HG03108 (cell line): ENCODE data around the gene ADGRL3.
"Not testable (repeated sequence)": the region's sequence is repeated elsewhere in the genome, so short reads cannot be mapped to it uniquely, and the experiment has no call there.

Source experiments
- ATAC-seq: cut with Tn5 transposase; IDR thresholded peaks from one replicate; pipeline ENCODE4 v1.9.1; 2021; ENCODE audit warnings: moderate library complexity; ENCODE audit not compliant: unreplicated experiment

ADGRL3 gene

DNA sequence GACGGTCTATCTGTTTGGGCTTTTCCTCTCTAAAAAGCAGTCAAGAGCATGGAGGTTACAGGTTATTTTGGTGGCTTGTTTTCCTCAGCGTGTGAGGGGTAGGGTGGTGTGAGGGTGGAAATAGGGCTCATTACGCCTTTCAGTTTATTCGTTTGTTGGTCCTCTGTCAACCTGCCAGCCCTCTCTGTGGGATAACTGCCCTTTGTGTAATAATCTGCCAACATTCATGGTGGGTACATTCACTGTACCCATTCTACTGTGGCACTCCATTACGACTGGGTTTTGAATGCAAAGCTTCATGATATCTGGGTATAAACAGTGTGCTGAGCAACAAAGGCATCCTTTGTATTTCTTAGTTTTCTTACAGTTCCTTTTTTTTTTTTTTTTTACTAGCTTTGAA lies 136.4 kb downstream of the ADGRL3 start:
- ATAC-seq = no peak

DNA sequence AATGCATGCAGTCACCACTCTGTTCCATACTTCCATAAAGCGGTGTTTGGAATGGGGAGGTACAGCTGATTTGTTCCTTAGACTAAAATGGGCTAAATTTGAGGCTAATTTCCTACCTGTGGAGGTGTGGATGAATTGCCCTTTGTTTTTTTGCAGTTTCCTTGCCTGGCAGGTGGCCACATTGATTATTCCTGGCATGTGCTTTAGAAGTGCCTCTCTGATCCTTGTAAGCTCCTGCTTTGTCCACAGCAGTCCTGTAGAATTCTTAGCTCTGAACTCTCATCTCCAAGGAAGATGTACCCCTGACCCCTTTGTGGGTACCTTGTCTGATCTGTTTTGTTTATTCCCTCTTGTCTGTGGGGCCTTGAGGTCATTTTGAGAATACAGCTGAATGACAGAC lies 136.8 kb downstream of the ADGRL3 start:
- no peak for ATAC-seq

DNA sequence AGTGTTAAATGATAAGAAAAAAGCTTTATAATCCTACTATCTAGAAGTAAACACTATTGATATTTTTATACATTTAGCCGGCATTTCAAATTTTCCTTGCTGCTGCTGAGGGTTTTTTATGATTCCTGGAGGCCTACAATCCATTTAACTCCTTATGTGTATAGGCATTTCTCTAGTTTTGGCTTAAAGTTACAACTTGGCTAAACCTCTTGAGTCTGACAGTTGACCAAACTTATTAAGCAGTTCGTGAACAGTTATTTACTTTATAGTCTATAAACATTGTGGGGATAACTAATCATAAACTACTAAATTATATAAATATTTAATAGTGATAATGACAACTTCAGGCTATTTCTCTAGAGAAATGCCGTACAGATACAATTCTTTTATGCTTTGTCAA lies 141.9 kb downstream of the ADGRL3 start:
- no peak for ATAC-seq

DNA sequence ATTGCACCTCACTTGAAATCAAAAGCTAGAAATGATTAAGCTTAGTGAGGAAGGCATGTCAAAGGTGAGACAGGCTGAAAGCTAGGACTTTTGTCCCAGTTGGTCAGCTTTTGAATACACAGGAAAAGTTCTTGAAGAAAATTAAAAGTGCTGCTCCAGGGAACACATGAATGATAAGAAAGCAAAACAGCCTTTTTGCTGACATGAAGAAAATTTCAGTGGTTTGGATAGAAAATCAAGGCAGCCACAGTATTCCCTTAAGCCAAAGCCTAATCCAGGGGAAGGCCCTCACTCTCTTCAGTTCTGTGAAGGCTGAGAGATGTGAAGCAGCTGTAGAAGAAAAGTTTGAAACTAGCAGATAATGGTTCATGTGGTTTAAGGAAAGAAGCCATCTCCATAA lies 150.8 kb downstream of the ADGRL3 start:
- no peak for ATAC-seq

DNA sequence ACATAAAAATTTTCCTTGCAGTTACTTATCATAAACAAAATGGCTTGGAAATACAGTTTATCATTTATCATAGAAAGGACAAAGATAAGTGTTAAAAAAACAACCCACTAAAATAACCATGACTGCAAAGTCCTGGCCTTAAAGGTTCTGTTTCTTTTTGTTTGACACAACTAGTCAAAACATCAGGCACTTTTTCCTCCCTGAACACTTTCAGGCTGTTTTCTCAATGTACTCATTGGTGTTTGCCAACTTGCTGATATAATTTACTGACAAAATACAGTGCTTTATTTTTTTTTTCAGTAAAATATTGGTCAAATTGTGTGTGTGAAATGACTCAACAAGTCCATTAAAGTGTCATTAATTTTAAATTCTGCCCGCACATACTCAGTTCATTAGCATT lies 156.6 kb downstream of the ADGRL3 start:
- ATAC-seq = no peak

DNA sequence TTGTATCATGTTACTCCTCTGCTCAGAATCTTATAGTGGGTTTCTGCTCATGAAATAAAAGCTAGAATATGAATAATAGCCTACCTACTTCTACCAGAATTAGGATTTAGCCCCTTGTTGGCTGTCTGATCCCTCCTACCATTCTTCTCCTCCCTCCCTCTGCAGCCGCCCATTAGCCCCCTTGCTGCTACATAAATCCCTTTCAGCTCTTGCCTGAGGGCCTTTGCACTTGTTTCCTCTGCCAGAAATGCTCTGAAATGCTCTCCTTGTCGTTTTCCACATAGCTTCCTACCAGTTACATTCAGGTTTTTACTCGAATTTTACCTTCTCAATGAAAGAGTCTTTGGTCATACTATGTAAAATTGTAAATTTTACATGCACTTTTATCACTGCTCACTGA lies 159.2 kb downstream of the ADGRL3 start:
- no peak for ATAC-seq

DNA sequence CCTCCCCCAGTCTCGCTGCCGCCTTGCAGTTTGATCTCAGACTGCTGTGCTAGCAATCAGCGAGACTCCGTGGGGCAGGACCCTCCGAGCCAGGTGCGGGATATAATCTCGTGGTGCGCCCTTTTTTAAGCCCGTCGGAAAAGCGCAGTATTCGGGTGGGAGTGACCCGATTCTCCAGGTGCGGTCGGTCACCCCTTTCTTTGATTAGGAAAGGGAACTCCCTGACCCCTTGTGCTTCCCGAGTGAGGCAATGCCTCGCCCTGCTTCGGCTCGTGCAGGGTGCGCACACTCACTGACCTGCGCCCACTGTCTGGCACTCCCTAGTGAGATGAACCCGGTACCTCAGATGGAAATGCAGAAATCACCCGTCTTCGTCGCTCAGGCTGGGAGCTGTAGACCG lies 172.7 kb downstream of the ADGRL3 start:
- not testable (repeated sequence) for ATAC-seq

DNA sequence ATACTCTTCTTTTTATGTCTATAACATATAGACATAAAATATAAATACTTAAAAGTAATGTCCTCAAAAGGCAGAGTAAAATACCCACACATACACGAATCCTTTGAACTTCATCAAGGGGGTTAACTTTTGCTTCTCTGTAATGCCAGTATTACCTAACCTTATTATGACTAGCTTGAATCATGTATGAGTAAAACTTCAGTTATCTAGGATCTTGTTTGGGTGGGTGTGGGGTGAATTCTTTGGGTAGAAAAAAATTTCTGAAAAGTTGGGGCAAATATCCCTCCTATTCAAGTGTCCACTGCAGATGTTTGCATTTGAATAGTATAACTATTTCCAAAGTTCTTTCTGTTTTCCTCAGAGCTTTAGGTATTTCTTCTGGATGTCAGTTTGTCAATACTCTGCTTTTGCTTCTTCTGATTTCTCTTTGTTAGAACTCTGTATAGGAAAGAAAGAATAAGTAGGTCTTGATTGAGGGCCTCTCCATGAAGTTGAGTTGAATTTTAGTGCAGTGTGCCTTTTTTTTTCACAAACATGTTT lies 173.8 kb downstream of the ADGRL3 start:
- ATAC-seq = no peak

DNA sequence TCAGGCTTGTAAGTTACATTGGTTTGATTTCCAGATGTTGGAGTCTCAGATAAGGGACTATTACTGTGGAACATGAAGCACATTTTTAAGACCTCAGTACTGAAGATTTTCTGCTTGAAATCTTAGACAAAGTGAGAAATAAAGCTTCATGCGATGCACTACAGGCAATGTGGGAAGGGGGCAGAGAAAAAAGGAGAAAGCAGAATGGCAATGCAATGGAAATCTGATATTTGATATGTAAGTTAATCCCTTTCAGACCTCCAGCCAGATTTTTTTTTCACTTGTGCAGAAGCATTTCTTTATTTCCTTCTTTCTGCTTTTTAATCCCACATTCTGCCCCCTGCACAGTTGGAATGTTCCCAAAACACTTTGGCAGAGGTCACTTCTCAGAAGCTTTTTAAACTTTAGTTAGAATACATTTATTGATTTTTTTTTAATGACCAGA lies 174.3 kb downstream of the ADGRL3 start:
- no peak for ATAC-seq

DNA sequence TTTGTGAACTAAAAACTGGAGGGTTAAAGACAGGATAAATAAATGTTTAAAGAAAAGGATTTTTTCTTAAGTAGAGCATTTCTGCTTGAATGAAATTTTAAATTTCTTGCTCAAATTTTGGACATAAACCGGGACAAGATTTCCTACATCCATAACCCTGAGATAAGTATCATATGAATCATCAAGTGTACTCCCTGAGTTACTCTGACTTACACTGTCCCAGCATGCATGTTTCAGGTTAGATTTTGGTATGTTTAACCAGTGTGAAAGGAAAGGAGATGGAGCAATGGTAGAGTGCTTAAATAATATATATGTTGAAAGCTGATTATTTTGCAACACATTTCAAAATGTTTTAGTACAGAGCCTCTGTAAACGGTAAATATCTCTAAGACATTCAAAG lies 175.2 kb downstream of the ADGRL3 start:
- ATAC-seq = no peak

DNA sequence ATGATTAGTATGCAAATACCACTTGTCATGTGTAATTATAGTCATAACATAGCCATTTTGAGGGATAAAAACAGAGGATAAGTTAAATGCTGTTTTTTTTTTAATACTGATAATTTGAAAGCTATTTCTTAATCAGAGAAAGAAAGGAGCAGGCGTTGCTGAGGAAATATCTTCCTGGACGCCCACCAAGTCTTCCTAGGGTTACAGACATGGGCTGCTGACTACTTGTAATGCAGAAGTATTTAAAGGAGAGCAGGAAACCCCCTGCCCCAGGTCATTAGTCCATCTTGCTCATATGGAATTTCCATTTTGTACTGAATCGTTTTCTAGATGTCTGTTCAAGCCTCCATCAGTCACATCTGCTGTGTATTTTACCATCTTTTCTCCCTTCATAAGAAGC lies 176.2 kb downstream of the ADGRL3 start:
- ATAC-seq = no peak

DNA sequence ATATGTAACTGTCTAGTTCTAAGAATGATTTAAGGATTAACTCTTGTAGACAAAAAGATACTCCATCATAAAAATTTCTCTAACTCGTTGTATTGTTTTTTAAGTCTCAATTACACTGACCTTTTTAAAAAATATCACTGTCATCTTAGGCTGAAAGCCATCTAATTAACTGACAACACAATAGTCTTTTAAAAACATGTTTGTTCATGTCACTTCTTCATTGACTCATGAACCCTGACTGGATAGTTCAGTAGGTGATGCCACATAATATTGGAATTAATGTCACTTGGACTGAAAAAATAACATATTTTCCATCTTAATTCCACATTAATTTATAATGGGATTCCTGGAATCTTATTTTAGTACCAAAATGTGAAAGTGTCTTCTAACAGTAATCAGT lies 179.3 kb downstream of the ADGRL3 start:
- no peak for ATAC-seq

DNA sequence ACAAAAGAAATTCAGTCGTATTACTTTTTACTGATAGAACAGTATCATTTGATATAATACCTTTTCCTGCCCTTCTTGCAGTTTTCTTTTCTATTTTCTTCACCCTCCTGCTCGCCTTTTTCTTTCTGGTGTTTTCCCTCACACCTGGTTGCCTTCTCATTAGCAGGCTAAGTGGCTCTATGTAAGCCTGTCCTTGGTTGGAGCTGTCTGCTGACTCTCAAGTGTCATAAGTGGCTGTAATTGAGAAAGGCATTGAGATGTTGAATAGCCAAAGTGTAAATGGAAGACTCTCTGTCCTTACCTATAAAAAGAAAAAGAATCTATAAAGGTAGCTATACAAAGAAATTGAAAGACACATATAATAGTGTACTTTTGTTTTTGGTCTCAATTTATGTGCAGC lies 180.7 kb downstream of the ADGRL3 start:
- no peak for ATAC-seq

DNA sequence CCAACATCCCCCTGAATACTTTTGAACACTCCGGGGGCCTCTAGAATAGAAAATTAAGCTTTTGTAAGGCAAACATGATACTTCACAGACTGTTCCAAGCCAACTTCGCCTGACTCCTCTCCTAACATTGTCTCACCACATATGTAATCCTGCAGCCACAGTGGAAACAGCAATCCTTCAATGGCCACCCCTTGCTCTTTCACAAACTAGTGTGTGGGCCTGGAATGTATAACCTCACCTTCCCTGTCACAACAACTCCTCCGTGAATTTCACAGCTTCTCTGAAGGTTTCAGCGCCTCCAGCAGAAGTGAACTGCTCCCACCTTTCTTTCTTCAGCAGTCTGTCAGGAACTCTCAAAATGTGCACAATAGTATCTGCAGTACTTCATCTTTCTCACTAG lies 185.1 kb downstream of the ADGRL3 start:
- no peak for ATAC-seq

DNA sequence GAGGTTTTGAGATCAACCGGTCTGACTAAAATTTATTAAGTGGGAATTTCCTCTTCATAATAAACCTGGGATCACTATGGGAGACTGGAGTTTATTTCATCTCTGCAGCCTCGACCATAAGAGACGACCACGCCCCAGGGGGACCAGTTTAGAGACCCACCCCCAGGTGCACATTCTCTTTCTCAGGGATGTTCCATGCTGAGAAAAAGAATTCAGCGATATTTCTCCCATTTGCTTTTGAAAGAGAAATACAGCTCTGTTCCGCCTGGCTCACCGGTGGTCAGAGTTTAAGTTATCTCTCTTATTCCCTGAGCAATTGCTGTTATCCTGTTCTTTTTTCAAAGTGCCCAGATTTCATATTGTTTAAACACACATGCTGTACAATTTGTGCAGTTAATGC lies 187.2 kb downstream of the ADGRL3 start:
- not testable (repeated sequence) for ATAC-seq

DNA sequence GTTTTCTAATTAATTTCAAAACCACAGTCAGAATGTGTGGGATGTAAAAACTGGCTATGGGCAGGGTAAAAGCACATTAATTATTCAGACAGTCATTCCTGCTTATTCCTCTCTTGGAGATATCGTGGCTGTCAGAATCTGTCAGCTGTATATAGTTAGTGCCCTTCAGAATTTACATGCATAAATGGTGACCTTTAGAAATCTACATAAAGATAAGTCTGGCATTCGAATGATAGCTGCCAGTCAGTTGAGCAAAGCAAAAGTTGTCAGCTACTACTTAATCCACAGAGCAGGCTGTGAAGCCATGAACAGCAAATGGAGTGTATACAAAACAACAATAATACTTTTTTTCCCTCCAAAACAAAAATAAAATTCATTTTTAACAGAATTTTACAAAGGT lies 189.5 kb downstream of the ADGRL3 start:
- ATAC-seq = no peak

DNA sequence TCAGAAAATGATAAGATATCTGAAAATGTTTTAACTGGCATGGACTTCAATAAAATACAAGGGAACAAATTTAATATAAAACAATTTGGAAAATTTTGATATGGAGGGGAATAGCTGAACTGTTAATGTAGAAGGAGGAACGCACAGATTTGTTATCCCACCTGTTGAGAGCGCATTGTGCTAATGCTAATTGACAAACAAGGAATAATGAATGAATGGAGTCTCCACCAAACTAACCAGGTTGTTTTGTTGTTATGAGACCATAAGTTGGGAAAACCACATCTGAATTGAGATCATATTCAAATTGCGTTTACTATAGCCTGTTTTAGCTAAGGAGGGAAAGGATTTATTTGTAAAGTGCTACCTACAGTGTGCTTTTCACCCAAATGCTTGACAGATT lies 195.6 kb downstream of the ADGRL3 start:
- ATAC-seq = no peak

DNA sequence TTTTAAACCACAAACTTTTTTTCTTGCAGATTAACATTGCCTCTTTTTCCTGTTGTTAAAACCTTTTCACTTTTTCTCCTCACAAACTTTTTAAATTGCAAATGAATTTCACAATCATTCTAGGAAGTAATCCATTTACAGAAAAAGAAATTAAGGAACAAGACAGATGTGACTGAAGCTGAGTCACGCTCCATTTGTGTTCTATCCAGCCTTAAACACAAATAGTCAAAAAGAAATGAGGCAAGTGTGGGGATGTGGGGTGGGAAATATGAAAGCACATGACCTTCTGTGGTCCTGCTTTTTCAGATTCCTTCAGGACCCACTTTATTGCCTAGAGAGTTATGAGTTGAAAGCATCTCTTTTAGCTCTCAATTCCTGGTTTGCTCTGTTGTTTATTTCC lies 197.0 kb downstream of the ADGRL3 start:
- no peak for ATAC-seq

DNA sequence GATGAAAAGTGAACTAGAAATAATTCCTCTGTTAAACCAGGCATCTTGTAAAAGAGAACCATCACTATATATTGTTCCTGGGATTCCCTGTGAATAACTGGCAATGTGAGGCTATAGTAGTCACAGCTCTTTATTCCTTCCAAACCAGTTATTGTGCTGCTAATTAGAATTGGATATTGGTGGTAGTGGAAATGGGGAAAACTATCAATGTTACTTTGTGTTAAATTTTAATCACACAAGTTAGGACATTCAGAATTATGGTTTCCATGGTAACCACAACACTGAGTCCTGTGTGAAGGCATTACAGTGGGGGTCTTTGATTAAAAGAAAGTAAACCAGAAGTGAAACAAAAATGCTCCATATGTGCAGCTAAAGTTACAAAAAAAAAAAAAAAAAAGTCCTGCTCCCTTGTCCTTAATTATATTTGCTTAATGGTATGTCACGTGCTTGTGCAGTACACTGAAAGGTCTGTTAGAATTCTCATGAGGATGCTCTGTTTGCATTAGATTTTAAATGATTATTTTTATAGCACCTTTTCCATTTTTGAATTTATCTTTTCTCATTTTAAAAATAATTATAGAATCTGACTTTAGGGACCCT lies 200.4 kb downstream of the ADGRL3 start:
- ATAC-seq = no peak

DNA sequence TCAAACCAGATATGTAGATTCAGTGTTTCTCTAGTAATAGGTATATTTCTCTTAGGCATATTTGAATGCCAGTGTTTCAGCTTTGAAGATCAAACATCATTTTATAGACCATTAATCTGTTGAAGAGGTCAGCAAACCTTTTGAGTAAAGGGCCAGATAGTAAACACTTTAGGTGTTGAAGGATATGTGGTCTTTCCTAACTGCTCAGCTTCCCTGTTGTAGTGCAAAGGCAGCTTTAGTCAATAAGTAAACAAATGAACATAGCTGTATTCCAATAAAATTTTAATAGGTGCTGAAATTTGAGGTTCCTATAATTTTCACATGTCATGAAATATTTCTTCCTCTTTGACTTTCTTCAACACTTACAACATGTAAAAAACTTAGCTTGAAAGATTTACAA lies 201.6 kb downstream of the ADGRL3 start:
- no peak for ATAC-seq

DNA sequence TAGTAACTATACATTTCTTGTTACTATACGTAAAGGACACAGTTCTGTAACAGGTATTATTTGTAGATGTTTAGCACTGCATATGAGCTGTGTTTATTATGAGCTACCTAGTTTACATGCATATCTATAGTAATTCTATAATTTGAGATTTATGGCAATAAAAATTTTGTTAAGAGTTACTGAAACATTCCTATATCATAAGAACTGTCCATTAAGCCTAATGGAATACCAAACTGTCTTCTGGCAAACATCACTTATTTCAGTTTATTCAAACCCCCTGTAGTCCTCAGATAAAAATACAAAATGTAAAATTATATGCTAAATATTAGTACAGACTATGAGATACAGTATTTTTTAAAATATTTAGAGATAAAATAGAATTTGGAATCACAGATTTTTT lies 205.2 kb downstream of the ADGRL3 start:
- ATAC-seq = no peak

DNA sequence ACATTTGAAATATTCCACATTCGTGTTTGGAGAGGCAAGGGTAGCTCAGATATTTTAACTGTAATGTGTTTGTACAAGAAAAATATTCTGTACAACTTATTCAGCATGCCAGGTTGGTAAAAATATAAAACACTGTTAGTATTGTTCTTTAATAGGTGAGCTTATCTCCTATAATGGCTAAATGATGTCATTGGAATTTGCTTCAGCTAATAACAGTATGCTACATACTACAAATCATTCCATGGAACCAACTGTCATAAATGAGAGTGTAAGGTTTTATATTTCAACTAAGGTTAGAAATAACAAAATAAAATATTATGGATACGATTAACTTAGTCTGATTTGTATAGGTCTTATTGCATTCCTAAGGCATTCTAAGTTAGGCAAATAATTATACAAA lies 206.6 kb downstream of the ADGRL3 start:
- no peak for ATAC-seq
